Testis (tissue), 2 donors: Measurements from ENCODE around the gene BHLHE40.

Experiments used
- POLR2A ChIP-seq: fragments of 450-650 bp; IDR thresholded peaks from one replicate; pipeline ENCODE4 v1.6.1; 2017; ENCODE audit warnings: antibody characterized with exemption, mild to moderate bottlenecking, moderate library complexity
- TF ChIP-seq, protein P1 (sequence below), 3 experiments: fragments of 450-650 bp in 2 of 3; fragments of 200-600 bp in 1 of 3; sonication (generic) in 1 of 3; IDR thresholded peaks; one replicate each; pipeline ENCODE4 v1.5.1; 2016 to 2019; ENCODE audit warnings: antibody characterized with exemption in 3 of 3, mild to moderate bottlenecking in 2 of 3, moderate library complexity in 1 of 3

GRCh38 chr3:5022187-5022965 is 43.1 kb downstream of the BHLHE40 start:
- TF ChIP-seq POLR2A, result no peak
- TF ChIP-seq, protein P1, sequence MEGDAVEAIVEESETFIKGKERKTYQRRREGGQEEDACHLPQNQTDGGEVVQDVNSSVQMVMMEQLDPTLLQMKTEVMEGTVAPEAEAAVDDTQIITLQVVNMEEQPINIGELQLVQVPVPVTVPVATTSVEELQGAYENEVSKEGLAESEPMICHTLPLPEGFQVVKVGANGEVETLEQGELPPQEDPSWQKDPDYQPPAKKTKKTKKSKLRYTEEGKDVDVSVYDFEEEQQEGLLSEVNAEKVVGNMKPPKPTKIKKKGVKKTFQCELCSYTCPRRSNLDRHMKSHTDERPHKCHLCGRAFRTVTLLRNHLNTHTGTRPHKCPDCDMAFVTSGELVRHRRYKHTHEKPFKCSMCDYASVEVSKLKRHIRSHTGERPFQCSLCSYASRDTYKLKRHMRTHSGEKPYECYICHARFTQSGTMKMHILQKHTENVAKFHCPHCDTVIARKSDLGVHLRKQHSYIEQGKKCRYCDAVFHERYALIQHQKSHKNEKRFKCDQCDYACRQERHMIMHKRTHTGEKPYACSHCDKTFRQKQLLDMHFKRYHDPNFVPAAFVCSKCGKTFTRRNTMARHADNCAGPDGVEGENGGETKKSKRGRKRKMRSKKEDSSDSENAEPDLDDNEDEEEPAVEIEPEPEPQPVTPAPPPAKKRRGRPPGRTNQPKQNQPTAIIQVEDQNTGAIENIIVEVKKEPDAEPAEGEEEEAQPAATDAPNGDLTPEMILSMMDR (IDR thresholded peaks at IDR 0.05), result no peak
